ENCODE results near the gene CATSPERB. TPM values are rescaled to one million over a fixed set of nuclear protein-coding genes. Genes with fewer than 3 reads are reported as not detected.

Gene CATSPERB
- total and polyA plus RNA-seq, 9 of the 15 experiments (the other 6 are each of a cell fraction or from before 2014, with no cell fraction given), result 0.05 to 1.4 (median 0.89) TPM

- ATAC-seq, result no peak
- Histone ChIP-seq H3K9me3 (replicated peaks; ENCODE audit: control insufficient read depth, insufficient read depth, low read depth, low read length) (no peaks in the 10 kb centered on the region), H3K9me1 (ENCODE audit: control insufficient read depth, insufficient read depth, low read length) (no peaks in the 10 kb centered on the region), H3K36me3 (ENCODE audit: control insufficient read depth, insufficient read depth, low read length) (no peaks in the 10 kb centered on the region), H3K4me3 (no peak overlapping the region), H3K27me3 (ENCODE audit: control insufficient read depth in 2 of 2, insufficient read depth in 2 of 2, low read length in 2 of 2) (no peaks in the 10 kb centered on the region), H3K4me1 (replicated peaks in 1 of 2; ENCODE audit: control insufficient read depth in 2 of 2, insufficient read depth in 2 of 2, low read length in 2 of 2) (no peaks in the 10 kb centered on the region), H3K27ac (ENCODE audit: extremely low read depth, low read depth, low read length) (no peak overlapping the region), H4K20me1 (replicated peaks; ENCODE audit: control insufficient read depth, insufficient read depth, low read length) (no peaks in the 10 kb centered on the region), H3K79me2 (ENCODE audit: control insufficient read depth, insufficient read depth, low read length) (no peaks in the 10 kb centered on the region), H3K9ac (ENCODE audit: insufficient read depth in 1 of 2, low read depth in 2 of 2, low read length in 2 of 2) (no peak overlapping the region), H3K4me2 (ENCODE audit: insufficient read depth, low read length) (no peak overlapping the region), H2AFZ (ENCODE audit: low read depth, low read length) (no peak overlapping the region)
- WGBS (ENCODE audit: insufficient coverage, low coverage, missing lambda C conversion rate), result 4% methylated on average over 5 of the region's 5 CpGs
- in situ Hi-C loops (cut with MboI), result no loop called here
- TF ChIP-seq SPI1 (IDR thresholded peaks at IDR 0.05; ENCODE audit: borderline replicate concordance, low read depth, low read length) (no peak), MEIS2 (IDR thresholded peaks at IDR 0.05; ENCODE audit: partially characterized antibody) (peak; percentile 11)
- TF ChIP-seq, protein P1, sequence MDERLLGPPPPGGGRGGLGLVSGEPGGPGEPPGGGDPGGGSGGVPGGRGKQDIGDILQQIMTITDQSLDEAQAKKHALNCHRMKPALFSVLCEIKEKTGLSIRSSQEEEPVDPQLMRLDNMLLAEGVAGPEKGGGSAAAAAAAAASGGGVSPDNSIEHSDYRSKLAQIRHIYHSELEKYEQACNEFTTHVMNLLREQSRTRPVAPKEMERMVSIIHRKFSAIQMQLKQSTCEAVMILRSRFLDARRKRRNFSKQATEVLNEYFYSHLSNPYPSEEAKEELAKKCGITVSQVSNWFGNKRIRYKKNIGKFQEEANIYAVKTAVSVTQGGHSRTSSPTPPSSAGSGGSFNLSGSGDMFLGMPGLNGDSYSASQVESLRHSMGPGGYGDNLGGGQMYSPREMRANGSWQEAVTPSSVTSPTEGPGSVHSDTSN (CRISPR knock-in tag; IDR thresholded peaks at IDR 0.05; ENCODE audit: low read depth), result no peak
- TF ChIP-seq, protein P1 (tag; conservative IDR thresholded peaks at IDR 0.05; ENCODE audit: low read depth), result 0 out of 2 replicates have a peak, but pooled peaks have one; percentile 27
- TF ChIP-seq, protein P2, sequence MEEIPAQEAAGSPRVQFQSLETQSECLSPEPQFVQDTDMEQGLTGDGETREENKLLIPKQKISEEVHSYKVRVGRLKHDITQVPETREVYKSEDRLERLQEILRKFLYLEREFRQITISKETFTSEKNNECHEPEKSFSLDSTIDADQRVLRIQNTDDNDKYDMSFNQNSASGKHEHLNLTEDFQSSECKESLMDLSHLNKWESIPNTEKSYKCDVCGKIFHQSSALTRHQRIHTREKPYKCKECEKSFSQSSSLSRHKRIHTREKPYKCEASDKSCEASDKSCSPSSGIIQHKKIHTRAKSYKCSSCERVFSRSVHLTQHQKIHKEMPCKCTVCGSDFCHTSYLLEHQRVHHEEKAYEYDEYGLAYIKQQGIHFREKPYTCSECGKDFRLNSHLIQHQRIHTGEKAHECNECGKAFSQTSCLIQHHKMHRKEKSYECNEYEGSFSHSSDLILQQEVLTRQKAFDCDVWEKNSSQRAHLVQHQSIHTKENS (CRISPR knock-in tag; IDR thresholded peaks at IDR 0.05), result no peak
- intact Hi-C loops (cut with micrococcal nuclease), result no loop called here
- DNase-seq (ENCODE audit: extremely low read depth in 1 of 4, low spot score in 3 of 4), result no peak
- FAIRE-seq, result no peak
- POLR2A ChIA-PET, result no interaction called here
- CTCF ChIA-PET (ENCODE audit: low intra/inter-chr PET ratio), result no interaction called here
- BruUV-seq (replicated peaks), result no TSS peak
Observed at GRCh38 chr14:91545946-91546716, 185.8 kb downstream of the CATSPERB start.
